H1 (cell line): Measurements from ENCODE around the gene ABHD8. TPM values are rescaled to one million over a fixed set of nuclear protein-coding genes. Genes with fewer than 3 reads are reported as not detected.

Experiments used
- ASH2L ChIP-seq: fragments of 200-600, 300-600 bp; sonication (generic); IDR thresholded peaks from one replicate; pipeline ENCODE4 v1.7.1; 2017; ENCODE audit warnings: low read length
- CREB1 ChIP-seq: IDR thresholded peaks from 2 replicates; pipeline ENCODE4 v1.6.1; 2012; ENCODE audit warnings: inconsistent platforms
- FOSL1 ChIP-seq: IDR thresholded peaks from 2 replicates; pipeline ENCODE4 v1.6.1; 2011; ENCODE audit warnings: mild to moderate bottlenecking, low read depth, low read length, moderate library complexity; ENCODE audit not compliant: insufficient read depth
- KDM5A ChIP-seq: fragments of 200-600 bp; IDR thresholded peaks from 2 replicates; pipeline ENCODE4 v1.7.1; 2012; ENCODE audit warnings: mild to moderate bottlenecking, low read length, inconsistent platforms, mixed read lengths
- MAFK ChIP-seq: IDR thresholded peaks from 2 replicates; pipeline ENCODE4 v1.6.1; 2012; ENCODE audit warnings: low read depth, mild to moderate bottlenecking, improper control_type of control experiment, low read length
- POLR2A ChIP-seq, 2 experiments: IDR thresholded peaks; 1 replicate in 1 of 2; 2 replicates in 1 of 2; pipeline ENCODE4 v1.6.1; 2011; ENCODE audit warnings: low read depth in 2 of 2, low read length in 2 of 2, mild to moderate bottlenecking in 2 of 2; ENCODE audit errors: control extremely low read depth in 1 of 2
- RFX5 ChIP-seq: IDR thresholded peaks from 2 replicates; pipeline ENCODE4 v1.6.1; 2011; ENCODE audit warnings: low read depth, low read length, improper control_type of control experiment, borderline replicate concordance
- SIRT6 ChIP-seq: IDR thresholded peaks from one replicate; pipeline ENCODE4 v1.7.1; 2012; ENCODE audit warnings: low read length, inconsistent platforms
- SP1 ChIP-seq: IDR thresholded peaks from 2 replicates; pipeline ENCODE4 v1.6.1; 2011; ENCODE audit warnings: low read depth, low read length
- YY1 ChIP-seq: IDR thresholded peaks from 2 replicates; pipeline ENCODE4 v1.6.1; 2011; ENCODE audit warnings: low read depth, mild to moderate bottlenecking, low read length
- polyA plus RNA-seq, 7 experiments: library from polyadenylated mRNA; depleted of rRNA in 3 of 7; stranded (reverse) in 5 of 7; unstranded in 2 of 7; fragments of >200 nt in 5 of 7; fragments of 200-250 nt in 2 of 7; gene quantifications; 1 replicate in 5 of 7; 2 replicates in 1 of 7; 4 replicates in 1 of 7; pipeline versions ENCODE4 v1.2.1 to v1.2.3, GENCODE V29; 2011 to 2013; ENCODE audit warnings: missing spikeins in 2 of 7, mixed read lengths in 2 of 7
- total RNA-seq: library from RNA; stranded (reverse); fragmentation: NEBNext Ultra II Directional; extraction: Animal tissue kit (Norgen Biotek cat#: 25700); gene quantifications from 2 replicates; pipeline ENCODE4 v1.2.1, GENCODE V29; 2021
- TF ChIP-seq, protein P1 (sequence below): IDR thresholded peaks from 2 replicates; pipeline ENCODE4 v1.6.1; 2012; ENCODE audit warnings: inconsistent platforms
- TF ChIP-seq, protein P2 (sequence below), 3 experiments: IDR thresholded peaks; 1 replicate in 2 of 3; 2 replicates in 1 of 3; pipeline versions ENCODE4 v1.5.1 to v1.6.1; 2011; ENCODE audit warnings: low read length in 3 of 3, mild to moderate bottlenecking in 3 of 3, inconsistent platforms in 2 of 3, low read depth in 1 of 3, moderate library complexity in 1 of 3; ENCODE audit not compliant: insufficient read depth in 1 of 3; ENCODE audit errors: control extremely low read depth in 1 of 3
- TF ChIP-seq, protein P3 (sequence below): IDR thresholded peaks from 2 replicates; pipeline ENCODE4 v1.6.1; 2012; ENCODE audit warnings: inconsistent platforms

ABHD8 gene
- total and polyA plus RNA-seq, 2 of the 8 experiments (the other 6 are each of a cell fraction or from before 2014, with no cell fraction given), result 11.3 to 18.7 TPM

DNA sequence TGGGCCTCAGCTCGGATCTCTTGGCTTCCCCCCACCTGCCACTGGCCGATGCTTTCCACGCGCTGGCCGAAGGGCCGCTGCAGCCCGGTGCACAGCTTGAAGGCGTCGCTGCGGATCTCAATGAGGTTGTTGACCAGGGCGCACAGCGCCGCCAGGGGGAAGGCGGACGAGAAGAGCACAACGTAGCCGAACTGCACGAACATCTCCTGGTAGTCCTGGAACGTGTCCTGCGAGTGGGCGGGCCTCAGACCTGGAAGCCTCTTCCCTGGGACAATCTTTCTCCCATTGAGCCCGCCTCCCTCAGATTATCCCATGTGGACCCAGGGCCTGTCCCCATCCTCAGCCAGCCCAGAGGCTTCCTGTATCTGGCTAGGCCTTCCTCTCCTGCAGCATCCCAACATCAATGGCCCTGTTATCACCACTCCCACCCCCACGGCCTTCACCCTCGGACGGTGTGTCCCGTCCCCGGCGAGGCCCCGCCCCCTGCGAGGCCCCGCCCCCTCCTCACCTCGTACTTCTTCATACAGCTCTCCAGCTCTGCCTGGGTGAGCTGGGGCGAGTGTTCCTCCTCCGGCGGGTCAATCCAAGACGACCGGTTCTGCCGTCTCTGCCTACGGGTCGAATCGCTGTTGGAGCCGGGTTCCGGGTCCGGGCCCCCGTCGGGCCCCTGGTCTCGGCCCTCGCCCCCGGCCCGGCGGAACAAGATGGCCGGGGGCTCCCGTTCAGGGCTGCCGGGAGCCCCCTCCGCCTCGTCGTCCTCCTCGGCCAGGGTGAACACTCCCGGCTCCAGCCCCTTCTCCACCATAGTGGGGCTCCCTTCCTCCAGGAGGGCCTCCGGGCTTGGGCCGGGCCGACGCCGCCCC is 24.7 kb upstream of the ABHD8 start (continued):
- TF ChIP-seq, protein P1, sequence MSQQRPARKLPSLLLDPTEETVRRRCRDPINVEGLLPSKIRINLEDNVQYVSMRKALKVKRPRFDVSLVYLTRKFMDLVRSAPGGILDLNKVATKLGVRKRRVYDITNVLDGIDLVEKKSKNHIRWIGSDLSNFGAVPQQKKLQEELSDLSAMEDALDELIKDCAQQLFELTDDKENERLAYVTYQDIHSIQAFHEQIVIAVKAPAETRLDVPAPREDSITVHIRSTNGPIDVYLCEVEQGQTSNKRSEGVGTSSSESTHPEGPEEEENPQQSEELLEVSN, result 0 out of 2 replicates have a peak, but pooled peaks have one; percentile 22
- TF ChIP-seq CREB1 (peak; percentile 76), POLR2A (IDR thresholded peaks at IDR 0.05; ENCODE audit: control extremely low read depth in 1 of 2, low read depth in 2 of 2, low read length in 2 of 2) (peak in 1 of 2 experiments; percentile 82; a peak in 2 of 3 replicates), ASH2L (peak; percentile 62), MAFK (no peak), KDM5A (no peak), FOSL1 (no peak), SP1 (peak; percentile 55; the same call in 1 of the 2 replicates), RFX5 (no peak), YY1 (peak; percentile 74), SIRT6 (no peak)
- TF ChIP-seq, protein P2, sequence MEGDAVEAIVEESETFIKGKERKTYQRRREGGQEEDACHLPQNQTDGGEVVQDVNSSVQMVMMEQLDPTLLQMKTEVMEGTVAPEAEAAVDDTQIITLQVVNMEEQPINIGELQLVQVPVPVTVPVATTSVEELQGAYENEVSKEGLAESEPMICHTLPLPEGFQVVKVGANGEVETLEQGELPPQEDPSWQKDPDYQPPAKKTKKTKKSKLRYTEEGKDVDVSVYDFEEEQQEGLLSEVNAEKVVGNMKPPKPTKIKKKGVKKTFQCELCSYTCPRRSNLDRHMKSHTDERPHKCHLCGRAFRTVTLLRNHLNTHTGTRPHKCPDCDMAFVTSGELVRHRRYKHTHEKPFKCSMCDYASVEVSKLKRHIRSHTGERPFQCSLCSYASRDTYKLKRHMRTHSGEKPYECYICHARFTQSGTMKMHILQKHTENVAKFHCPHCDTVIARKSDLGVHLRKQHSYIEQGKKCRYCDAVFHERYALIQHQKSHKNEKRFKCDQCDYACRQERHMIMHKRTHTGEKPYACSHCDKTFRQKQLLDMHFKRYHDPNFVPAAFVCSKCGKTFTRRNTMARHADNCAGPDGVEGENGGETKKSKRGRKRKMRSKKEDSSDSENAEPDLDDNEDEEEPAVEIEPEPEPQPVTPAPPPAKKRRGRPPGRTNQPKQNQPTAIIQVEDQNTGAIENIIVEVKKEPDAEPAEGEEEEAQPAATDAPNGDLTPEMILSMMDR (IDR thresholded peaks at IDR 0.05; ENCODE audit: control extremely low read depth in 1 of 3, insufficient read depth in 1 of 3, low read depth in 1 of 3, low read length in 3 of 3), result peak; percentile 75 to 87 (median 85)
- TF ChIP-seq, protein P3, sequence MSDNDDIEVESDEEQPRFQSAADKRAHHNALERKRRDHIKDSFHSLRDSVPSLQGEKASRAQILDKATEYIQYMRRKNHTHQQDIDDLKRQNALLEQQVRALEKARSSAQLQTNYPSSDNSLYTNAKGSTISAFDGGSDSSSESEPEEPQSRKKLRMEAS, result peak; percentile 80
